Cardiac muscle cell (in vitro differentiated cells and primary cell): ENCODE data around the gene IAH1. TPM values are rescaled to one million over a fixed set of nuclear protein-coding genes. Genes with fewer than 3 reads are reported as not detected.

Source experiments
- DNase-seq, 2 donors: peaks; one replicate each; pipeline versions ENCODE4 v3.0.0 to v3.0.0-alpha.2; 2010 to 2017; ENCODE audit warnings: low read depth in 1 of 2, low spot score in 1 of 2
- H3K27ac ChIP-seq: fragments of 200-600 bp; sonication (generic); 2 replicates; pipeline ENCODE4 v1.5.1; 2016
- H3K27me3 ChIP-seq: fragments of 200-600 bp; sonication (generic); 2 replicates; pipeline ENCODE4 v1.6.0; 2016; ENCODE audit warnings: control low read depth
- H3K36me3 ChIP-seq: fragments of 200-600 bp; sonication (generic); 2 replicates; pipeline ENCODE4 v1.5.1; 2016; ENCODE audit warnings: control low read depth
- H3K4me1 ChIP-seq: fragments of 200-600 bp; sonication (generic); 2 replicates; pipeline ENCODE4 v1.8.1; 2017; ENCODE audit warnings: low read depth, mild to moderate bottlenecking, mixed run types
- H3K4me3 ChIP-seq: fragments of 200-600 bp; sonication (generic); 2 replicates; pipeline ENCODE4 v1.5.1; 2016; ENCODE audit warnings: mild to moderate bottlenecking
- H3K9me3 ChIP-seq: fragments of 200-600 bp; sonication (generic); 2 replicates; pipeline ENCODE4 v1.5.1; 2017; ENCODE audit warnings: low read depth, mild to moderate bottlenecking, control low read depth
- CTCF ChIP-seq: IDR thresholded peaks from 2 replicates; pipeline ENCODE4 v1.5.1; 2012; ENCODE audit warnings: low read depth, mild to moderate bottlenecking, low read length
- polyA plus RNA-seq: library from polyadenylated mRNA; unstranded; fragments of >200 nt; fragmentation: Nextera tagmentation; extraction: Ambion mirVana; gene quantifications from 2 replicates; pipeline ENCODE4 v1.2.1, GENCODE V29; 2016
- total RNA-seq: library from RNA; depleted of rRNA; stranded (reverse); fragments of >200 nt; gene quantifications from 2 replicates; pipeline ENCODE4 v1.2.3, GENCODE V29; 2016

The IAH1 gene
- total and polyA plus RNA-seq, 2 experiments from 2014 or later, result 45.4 to 56.6 TPM

DNA sequence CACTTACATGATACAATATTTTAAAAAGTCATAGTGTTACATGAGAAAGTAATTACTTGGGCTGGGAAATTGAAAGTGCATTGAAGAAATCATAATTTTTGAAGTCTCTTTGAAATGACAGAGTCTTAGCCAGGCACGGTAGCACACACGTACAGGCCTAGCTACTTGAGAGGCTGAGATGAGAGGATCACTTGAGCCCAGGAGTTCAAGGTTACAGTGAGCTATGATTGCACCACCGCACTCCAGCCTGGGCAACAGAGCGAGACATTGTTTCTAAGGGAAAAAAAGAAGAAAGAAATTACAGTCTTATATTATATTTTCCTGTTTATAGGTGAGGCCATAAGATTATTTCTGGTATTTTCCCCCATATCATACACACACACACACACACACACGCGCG lies 9.2 kb upstream of the IAH1 start:
- peaks cover 8% of the 10 kb centered on the region for H3K36me3 ChIP-seq
- no peaks in the 10 kb centered on the region for H3K27me3 ChIP-seq
- no peak overlapping the region for H3K27ac ChIP-seq
- H3K4me1 ChIP-seq, result no peaks in the 10 kb centered on the region
- H3K9me3 ChIP-seq, result no peaks in the 10 kb centered on the region
- no peak for TF ChIP-seq CTCF
- DNase-seq, result no peak
- no peak overlapping the region for H3K4me3 ChIP-seq

DNA sequence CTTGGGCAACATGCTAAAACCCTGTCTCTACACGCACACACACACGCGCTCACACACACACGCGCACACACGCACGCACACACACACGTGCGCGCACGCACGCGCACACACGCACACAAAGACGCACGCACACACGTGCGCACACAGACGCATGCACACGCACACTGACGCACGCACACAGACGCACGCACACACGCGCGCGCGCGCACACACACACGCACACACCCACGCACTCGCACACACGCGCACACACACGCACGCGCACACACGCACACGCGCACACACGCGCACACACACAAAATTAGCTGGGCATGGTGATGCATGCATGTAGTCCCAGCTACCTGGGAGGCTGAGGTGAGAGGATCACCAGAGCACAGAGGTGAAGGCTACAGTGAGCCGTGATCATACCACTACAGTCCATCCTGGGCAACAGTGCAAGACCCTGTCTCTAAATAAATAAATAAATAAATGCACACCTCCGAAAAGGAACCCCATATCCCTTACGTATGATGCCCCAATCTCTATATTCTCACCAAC lies 8.1 kb upstream of the IAH1 start:
- TF ChIP-seq CTCF, result no peak
- Histone ChIP-seq H3K4me1 (no peaks in the 10 kb centered on the region), H3K27ac (no peak overlapping the region), H3K9me3 (no peaks in the 10 kb centered on the region), H3K4me3 (no peak overlapping the region), H3K27me3 (no peaks in the 10 kb centered on the region), H3K36me3 (peaks cover 11% of the 10 kb centered on the region)
- DNase-seq, result no peak

DNA sequence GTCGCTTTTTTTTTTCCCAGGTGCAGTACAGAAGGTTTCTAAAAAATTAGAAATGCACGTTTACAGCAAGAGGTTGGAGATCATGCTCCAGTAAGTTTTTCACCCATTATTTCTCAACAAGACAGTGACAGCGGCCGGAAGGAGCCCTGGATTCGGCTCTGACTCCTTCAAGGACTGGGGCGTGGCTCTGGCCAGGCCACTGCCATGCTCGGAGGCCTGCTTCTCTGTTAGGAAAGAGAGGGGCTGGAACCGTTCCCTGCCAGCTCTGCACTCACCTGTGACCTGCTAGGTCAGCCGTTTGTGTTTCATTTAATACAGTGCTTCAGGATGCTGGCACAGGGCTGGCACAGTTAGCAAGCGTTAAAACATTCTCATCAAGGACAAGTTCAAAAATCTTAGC lies 6.7 kb upstream of the IAH1 start:
- no peak for TF ChIP-seq CTCF
- no peak for DNase-seq
- Histone ChIP-seq H3K9me3 (no peaks in the 10 kb centered on the region), H3K4me1 (no peaks in the 10 kb centered on the region), H3K27me3 (no peaks in the 10 kb centered on the region), H3K4me3 (no peak overlapping the region), H3K36me3 (peaks cover 17% of the 10 kb centered on the region), H3K27ac (no peak overlapping the region)

- Histone ChIP-seq H3K27ac (no peak overlapping the region), H3K4me3 (no peak overlapping the region), H3K4me1 (no peaks in the 10 kb centered on the region), H3K36me3 (peaks cover 17% of the 10 kb centered on the region), H3K27me3 (no peaks in the 10 kb centered on the region), H3K9me3 (no peaks in the 10 kb centered on the region)
- TF ChIP-seq CTCF, result no peak
- no peak for DNase-seq
Observed at GRCh38 chr2:9471206-9471605, 3.1 kb upstream of the IAH1 start.

- Histone ChIP-seq H3K4me3 (no peak overlapping the region), H3K27ac (no peak overlapping the region), H3K27me3 (no peaks in the 10 kb centered on the region), H3K36me3 (peaks cover 17% of the 10 kb centered on the region), H3K9me3 (no peaks in the 10 kb centered on the region), H3K4me1 (no peaks in the 10 kb centered on the region)
- no peak for DNase-seq
- no peak for TF ChIP-seq CTCF
Observed at GRCh38 chr2:9472511-9472910, 1.8 kb upstream of the IAH1 start.
